Measurements from ENCODE around the gene PCED1A. TPM values are rescaled to one million over a fixed set of nuclear protein-coding genes. Genes with fewer than 3 reads are reported as not detected.

PCED1A gene
- total and polyA plus RNA-seq, 2 of the 13 experiments (the other 11 are each of a cell fraction or from before 2014, with no cell fraction given), result 40.1 to 84.2 TPM

- 0 out of 2 replicates have a peak, but pooled peaks have one; percentile 55 for TF ChIP-seq YEATS4 (CRISPR knock-in tag; IDR thresholded peaks at IDR 0.05; ENCODE audit: borderline replicate concordance)
- TF ChIP-seq ZNF709 (CRISPR knock-in tag; IDR thresholded peaks at IDR 0.05), result no peak; the same call in 1 of the 2 replicates
- 0 out of 2 replicates have a peak, but pooled peaks have one; percentile 2 for TF ChIP-seq ZNF598 (CRISPR knock-in tag; IDR thresholded peaks at IDR 0.05; ENCODE audit: borderline replicate concordance)
- no peak for TF ChIP-seq NR2C2 (CRISPR knock-in tag; IDR thresholded peaks at IDR 0.05; ENCODE audit: borderline replicate concordance)
- peak; percentile 75; the same call in 1 of the 2 replicates for TF ChIP-seq SNAPC4 (CRISPR knock-in tag; IDR thresholded peaks at IDR 0.05)
- TF ChIP-seq, protein P1, sequence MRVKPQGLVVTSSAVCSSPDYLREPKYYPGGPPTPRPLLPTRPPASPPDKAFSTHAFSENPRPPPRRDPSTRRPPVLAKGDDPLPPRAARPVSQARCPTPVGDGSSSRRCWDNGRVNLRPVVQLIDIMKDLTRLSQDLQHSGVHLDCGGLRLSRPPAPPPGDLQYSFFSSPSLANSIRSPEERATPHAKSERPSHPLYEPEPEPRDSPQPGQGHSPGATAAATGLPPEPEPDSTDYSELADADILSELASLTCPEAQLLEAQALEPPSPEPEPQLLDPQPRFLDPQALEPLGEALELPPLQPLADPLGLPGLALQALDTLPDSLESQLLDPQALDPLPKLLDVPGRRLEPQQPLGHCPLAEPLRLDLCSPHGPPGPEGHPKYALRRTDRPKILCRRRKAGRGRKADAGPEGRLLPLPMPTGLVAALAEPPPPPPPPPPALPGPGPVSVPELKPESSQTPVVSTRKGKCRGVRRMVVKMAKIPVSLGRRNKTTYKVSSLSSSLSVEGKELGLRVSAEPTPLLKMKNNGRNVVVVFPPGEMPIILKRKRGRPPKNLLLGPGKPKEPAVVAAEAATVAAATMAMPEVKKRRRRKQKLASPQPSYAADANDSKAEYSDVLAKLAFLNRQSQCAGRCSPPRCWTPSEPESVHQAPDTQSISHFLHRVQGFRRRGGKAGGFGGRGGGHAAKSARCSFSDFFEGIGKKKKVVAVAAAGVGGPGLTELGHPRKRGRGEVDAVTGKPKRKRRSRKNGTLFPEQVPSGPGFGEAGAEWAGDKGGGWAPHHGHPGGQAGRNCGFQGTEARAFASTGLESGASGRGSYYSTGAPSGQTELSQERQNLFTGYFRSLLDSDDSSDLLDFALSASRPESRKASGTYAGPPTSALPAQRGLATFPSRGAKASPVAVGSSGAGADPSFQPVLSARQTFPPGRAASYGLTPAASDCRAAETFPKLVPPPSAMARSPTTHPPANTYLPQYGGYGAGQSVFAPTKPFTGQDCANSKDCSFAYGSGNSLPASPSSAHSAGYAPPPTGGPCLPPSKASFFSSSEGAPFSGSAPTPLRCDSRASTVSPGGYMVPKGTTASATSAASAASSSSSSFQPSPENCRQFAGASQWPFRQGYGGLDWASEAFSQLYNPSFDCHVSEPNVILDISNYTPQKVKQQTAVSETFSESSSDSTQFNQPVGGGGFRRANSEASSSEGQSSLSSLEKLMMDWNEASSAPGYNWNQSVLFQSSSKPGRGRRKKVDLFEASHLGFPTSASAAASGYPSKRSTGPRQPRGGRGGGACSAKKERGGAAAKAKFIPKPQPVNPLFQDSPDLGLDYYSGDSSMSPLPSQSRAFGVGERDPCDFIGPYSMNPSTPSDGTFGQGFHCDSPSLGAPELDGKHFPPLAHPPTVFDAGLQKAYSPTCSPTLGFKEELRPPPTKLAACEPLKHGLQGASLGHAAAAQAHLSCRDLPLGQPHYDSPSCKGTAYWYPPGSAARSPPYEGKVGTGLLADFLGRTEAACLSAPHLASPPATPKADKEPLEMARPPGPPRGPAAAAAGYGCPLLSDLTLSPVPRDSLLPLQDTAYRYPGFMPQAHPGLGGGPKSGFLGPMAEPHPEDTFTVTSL (CRISPR knock-in tag; IDR thresholded peaks at IDR 0.05; ENCODE audit: borderline replicate concordance), result no peak
- peak; percentile 82; the same call in 1 of the 2 replicates for TF ChIP-seq ZFAT (CRISPR knock-in tag; conservative IDR thresholded peaks at IDR 0.05)
- TF ChIP-seq ZNF543 (CRISPR knock-in tag; IDR thresholded peaks at IDR 0.05), result 0 out of 2 replicates have a peak, but pooled peaks have one; percentile 49
- peak; percentile 74 for TF ChIP-seq KMT2B (CRISPR knock-in tag; IDR thresholded peaks at IDR 0.05)
- peak; percentile 32; the same call in 1 of the 2 replicates for TF ChIP-seq HIC2 (CRISPR knock-in tag; IDR thresholded peaks at IDR 0.05; ENCODE audit: low read depth)
- TF ChIP-seq, protein P2, sequence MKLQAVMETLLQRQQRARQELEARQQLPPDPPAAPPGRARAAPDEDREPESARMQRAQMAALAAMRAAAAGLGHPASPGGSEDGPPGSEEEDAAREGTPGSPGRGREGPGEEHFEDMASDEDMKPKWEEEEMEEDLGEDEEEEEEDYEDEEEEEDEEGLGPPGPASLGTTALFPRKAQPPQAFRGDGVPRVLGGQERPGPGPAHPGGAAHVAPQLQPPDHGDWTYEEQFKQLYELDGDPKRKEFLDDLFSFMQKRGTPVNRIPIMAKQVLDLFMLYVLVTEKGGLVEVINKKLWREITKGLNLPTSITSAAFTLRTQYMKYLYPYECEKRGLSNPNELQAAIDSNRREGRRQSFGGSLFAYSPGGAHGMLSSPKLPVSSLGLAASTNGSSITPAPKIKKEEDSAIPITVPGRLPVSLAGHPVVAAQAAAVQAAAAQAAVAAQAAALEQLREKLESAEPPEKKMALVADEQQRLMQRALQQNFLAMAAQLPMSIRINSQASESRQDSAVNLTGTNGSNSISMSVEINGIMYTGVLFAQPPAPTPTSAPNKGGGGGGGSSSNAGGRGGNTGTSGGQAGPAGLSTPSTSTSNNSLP (IDR thresholded peaks at IDR 0.05; ENCODE audit: low read depth, low read length), result no peak; the same call in 1 of the 2 replicates
- 0 out of 2 replicates have a peak, but pooled peaks have one; percentile 71 for TF ChIP-seq ZNF296 (CRISPR knock-in tag; conservative IDR thresholded peaks at IDR 0.05)
- 0 out of 2 replicates have a peak, but pooled peaks have one; percentile 13 for TF ChIP-seq ZSCAN30 (CRISPR knock-in tag; IDR thresholded peaks at IDR 0.05)
- TF ChIP-seq, protein P3, sequence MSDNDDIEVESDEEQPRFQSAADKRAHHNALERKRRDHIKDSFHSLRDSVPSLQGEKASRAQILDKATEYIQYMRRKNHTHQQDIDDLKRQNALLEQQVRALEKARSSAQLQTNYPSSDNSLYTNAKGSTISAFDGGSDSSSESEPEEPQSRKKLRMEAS (IDR thresholded peaks at IDR 0.05), result peak; percentile 77
Measured at GRCh38 chr20:2872459-2873009, 32.1 kb upstream of the PCED1A start (continued).

Measured in HepG2 (cell line).